Small intestine (tissue), 7 donors: Measurements from ENCODE around the gene TYW3. TPM values are rescaled to one million over a fixed set of nuclear protein-coding genes. Genes with fewer than 3 reads are reported as not detected.

Experiments used
- DNase-seq, 2 donors: peaks; one replicate each; pipeline versions ENCODE4 v3.0.0 to v3.0.0-alpha.2; 2013
- FAIRE-seq: peaks from 2 replicates; lab custom pipeline; 2012; peaks lifted over from hg19 to GRCh38; lab: Jason Lieb, UNC
- H3K27ac ChIP-seq, 3 donors: one replicate each; pipeline ENCODE4 v1.5.1; 2013; ENCODE audit warnings: low read length in 2 of 3, mild to moderate bottlenecking in 2 of 3, control low read depth in 1 of 3, inconsistent platforms in 1 of 3, low read depth in 1 of 3, moderate library complexity in 1 of 3
- H3K27me3 ChIP-seq, 3 donors: one replicate each; pipeline ENCODE4 v1.6.1; 2013; ENCODE audit warnings: low read length in 3 of 3, inconsistent platforms in 1 of 3; ENCODE audit not compliant: control insufficient read depth in 3 of 3, insufficient read depth in 3 of 3
- H3K36me3 ChIP-seq, 3 donors: one replicate each; pipeline ENCODE4 v1.6.1; 2013; ENCODE audit warnings: low read length in 3 of 3, inconsistent platforms in 1 of 3, low read depth in 1 of 3, mild to moderate bottlenecking in 1 of 3, moderate library complexity in 1 of 3; ENCODE audit not compliant: control insufficient read depth in 3 of 3, insufficient read depth in 2 of 3
- H3K4me1 ChIP-seq, 3 donors: one replicate each; pipeline ENCODE4 v1.6.1; 2013; ENCODE audit warnings: low read length in 2 of 3, inconsistent platforms in 1 of 3, low read depth in 1 of 3, mild to moderate bottlenecking in 1 of 3, moderate library complexity in 1 of 3; ENCODE audit not compliant: control insufficient read depth in 3 of 3, insufficient read depth in 2 of 3
- H3K4me3 ChIP-seq, 3 donors: one replicate each; pipeline ENCODE4 v1.5.1; 2013; ENCODE audit warnings: low read length in 3 of 3, control low read depth in 1 of 3, inconsistent platforms in 1 of 3, low read depth in 1 of 3, mild to moderate bottlenecking in 1 of 3, moderate library complexity in 1 of 3
- H3K9me3 ChIP-seq, 2 donors: one replicate each; pipeline ENCODE4 v1.6.1; 2013; ENCODE audit warnings: low read depth in 1 of 2, low read length in 1 of 2; ENCODE audit not compliant: control insufficient read depth in 2 of 2, insufficient read depth in 1 of 2
- WGBS, 3 donors: extraction: QIAGEN DNeasy Blood & Tissue Kit; methylation state at CpG; one replicate each; pipeline ENCODE4 v1.1.7; 2013; 5-methylcytosine and 5-hydroxymethylcytosine counted together
- polyA plus RNA-seq, 4 donors: library from polyadenylated mRNA; stranded (reverse) in 3 of 4; unstranded in 1 of 4; fragments of 200-250 nt in 3 of 4; fragments of 120-200 nt in 1 of 4; gene quantifications; one replicate each; pipeline versions ENCODE4 v1.2.1 to v1.2.3, GENCODE V29; 2013
- donor health status: healthy with polysubstance abuse.
- donor health status: control.
- donor health status: control.
- donor health status: Bipolar disorder and iron deficiency.
- donor health status: healthy.

TYW3 gene
- polyA plus RNA-seq, 4 donors, result 11.0 to 17.9 (median 11.4) TPM

DNA sequence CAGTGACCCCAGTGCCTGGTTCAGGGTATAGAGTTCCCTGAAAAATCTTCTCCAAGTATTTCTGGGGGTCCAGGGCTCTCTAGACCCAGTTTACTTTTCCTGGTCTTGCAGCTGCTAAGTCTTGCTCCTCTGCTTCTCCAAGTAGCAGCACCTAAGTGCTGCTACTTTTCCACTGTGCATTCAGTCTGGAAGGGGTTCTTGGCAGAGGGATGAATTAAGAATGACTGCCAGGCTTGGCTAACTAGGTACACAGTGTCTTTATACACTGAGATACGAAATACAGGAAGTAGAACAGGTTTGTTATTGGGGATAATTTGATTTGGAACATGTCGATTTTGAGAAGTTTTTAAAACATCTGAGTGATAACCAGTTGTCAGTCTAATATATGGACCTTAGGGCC, 35.1 kb upstream of the TYW3 start:
- FAIRE-seq, result no peak
- WGBS, 3 donors, result 68 to 74% (median 71%) methylated on average over 2 of the region's 2 CpGs

DNA sequence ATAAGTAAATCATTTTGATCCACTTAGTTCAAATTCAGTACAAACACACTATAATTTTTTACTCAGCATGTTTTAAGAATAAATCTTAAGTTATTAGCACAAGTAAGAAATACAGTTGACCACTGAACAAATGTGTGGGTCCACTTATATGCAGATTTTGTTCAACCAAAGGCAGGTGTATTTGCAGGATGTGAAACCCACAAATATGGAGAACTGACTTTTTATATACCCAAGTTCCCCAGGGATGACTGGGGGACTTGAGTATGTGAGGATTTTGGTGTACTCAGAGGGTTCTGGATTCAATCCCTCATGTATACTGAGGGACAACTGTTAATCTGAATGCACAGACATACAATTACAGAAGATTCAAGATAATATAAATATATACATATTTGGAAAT, 33.6 kb upstream of the TYW3 start:
- no peak for FAIRE-seq

More for the DNA sequence above, 35.1 kb upstream of the TYW3 start:
- H3K9me3 ChIP-seq, result no peaks in the 10 kb centered on the region
- no peak for DNase-seq
- H3K4me3 ChIP-seq, result no peak overlapping the region
- peaks cover 0 to 4% (median 0%) of the 10 kb centered on the region in 3 donors for H3K36me3 ChIP-seq
- no peaks in the 10 kb centered on the region for H3K27me3 ChIP-seq
- H3K4me1 ChIP-seq, result no peaks in the 10 kb centered on the region
- no peak overlapping the region for H3K27ac ChIP-seq

DNA sequence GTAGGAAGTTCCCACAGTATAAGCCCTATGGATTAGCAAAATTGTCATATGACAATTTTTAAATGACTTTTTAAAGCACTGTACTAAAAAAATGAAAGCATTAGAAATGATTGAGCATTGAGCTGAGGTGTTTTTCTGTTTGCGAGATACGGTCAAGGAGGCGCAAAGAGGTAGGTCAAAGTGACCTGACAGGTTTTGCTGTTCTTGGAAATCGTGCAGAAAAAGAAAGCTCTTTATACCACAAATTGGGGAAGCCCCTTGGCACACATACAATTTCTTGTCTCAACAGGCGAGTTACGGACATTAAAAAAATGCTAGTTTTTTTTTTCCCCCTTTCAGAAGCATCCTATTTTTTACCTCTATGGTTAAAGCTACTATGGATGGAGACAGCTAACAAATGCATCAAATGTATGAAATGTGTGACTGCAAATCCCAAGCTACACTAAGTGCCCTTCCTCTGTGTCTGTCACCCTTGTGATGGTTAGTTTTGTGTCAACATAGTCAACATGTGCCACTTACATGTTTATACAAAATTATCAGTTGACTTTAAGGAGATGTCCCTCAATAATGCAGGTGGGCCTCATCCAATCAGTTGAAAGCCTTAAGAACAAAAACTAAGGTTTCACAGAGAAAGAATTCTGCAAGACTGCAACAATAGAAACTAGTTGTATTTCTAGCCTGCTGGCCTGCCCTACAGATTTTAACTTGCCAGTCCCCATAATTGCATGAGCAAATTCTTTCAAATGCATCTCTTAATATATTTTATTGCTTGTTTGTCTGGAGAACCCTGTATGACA, 29.4 kb upstream of the TYW3 start:
- WGBS, 3 donors, result 86 to 97% (median 94%) methylated on average over 6 of the region's 6 CpGs
- no peak overlapping the region for H3K4me3 ChIP-seq
- H3K27me3 ChIP-seq, result no peaks in the 10 kb centered on the region
- peaks cover 0 to 8% (median 0%) of the 10 kb centered on the region in 3 donors for H3K36me3 ChIP-seq
- FAIRE-seq, result no peak
- no peaks in the 10 kb centered on the region for H3K9me3 ChIP-seq
- no peaks in the 10 kb centered on the region for H3K4me1 ChIP-seq
- DNase-seq, result no peak
- H3K27ac ChIP-seq, result no peak overlapping the region

More for the DNA sequence above, 33.6 kb upstream of the TYW3 start:
- H3K4me1 ChIP-seq, result no peaks in the 10 kb centered on the region
- no peak overlapping the region for H3K4me3 ChIP-seq
- H3K36me3 ChIP-seq, result peaks cover 0 to 5% (median 0%) of the 10 kb centered on the region in 3 donors
- no peak for DNase-seq
- H3K9me3 ChIP-seq, result no peaks in the 10 kb centered on the region
- no peak overlapping the region for H3K27ac ChIP-seq
- no peaks in the 10 kb centered on the region for H3K27me3 ChIP-seq

DNA sequence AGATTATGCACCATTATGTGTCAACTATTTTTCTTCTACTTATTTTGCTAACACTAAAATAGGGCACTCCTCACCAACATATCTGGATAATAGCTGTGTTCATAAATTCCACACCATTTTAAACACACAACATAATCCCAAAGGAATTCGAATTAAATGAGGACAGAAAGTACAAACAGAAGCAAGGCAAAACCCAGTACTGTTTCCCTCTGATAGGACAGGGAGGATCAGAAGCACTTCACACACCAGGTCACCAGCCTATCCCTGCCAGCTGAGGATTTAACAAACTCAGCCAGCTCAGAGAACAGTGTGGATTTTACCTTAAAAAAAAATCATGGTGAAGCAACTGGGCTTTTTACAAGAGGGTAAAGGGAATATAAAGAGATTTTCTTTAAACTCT, 20.1 kb upstream of the TYW3 start:
- WGBS, 3 donors, result 31 to 44% (median 42%) methylated on average over 1 of the region's 1 CpG
- FAIRE-seq (no peak), DNase-seq (no peak)
- Histone ChIP-seq H3K4me3 (no peak overlapping the region), H3K4me1 (peaks cover 0 to 5% (median 0%) of the 10 kb centered on the region in 3 donors), H3K9me3 (no peaks in the 10 kb centered on the region), H3K27ac (no peak overlapping the region), H3K27me3 (no peaks in the 10 kb centered on the region), H3K36me3 (peaks cover 4 to 20% (median 17%) of the 10 kb centered on the region in 3 donors)

DNA sequence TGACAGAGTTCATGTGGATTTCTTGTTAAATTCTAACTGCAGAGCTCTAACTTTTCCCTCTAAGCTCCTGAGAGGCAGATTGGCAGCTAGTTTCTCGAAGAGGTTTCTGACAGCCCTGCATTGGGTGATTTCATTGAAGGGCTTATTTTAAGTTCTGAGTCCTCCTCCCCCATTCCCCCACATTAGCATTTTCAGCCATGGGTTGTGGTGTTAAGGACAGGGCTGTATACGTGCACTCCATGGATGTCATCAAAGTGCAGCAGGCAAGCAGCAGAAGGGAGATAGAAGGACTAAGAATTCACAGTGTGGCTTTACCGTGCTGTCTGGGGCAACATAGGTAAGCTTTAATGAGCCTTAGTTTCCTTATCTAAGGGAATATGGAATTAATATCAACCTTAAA, 19.1 kb upstream of the TYW3 start:
- Histone ChIP-seq H3K27ac (no peak overlapping the region), H3K4me3 (no peak overlapping the region), H3K4me1 (peaks cover 0 to 5% (median 0%) of the 10 kb centered on the region in 3 donors), H3K27me3 (no peaks in the 10 kb centered on the region), H3K9me3 (no peaks in the 10 kb centered on the region), H3K36me3 (peaks cover 4 to 18% (median 17%) of the 10 kb centered on the region in 3 donors)
- DNase-seq (no peak), FAIRE-seq (no peak)
- 89 to 94% (median 92%) methylated on average over 3 of the region's 3 CpGs for WGBS, 3 donors

DNA sequence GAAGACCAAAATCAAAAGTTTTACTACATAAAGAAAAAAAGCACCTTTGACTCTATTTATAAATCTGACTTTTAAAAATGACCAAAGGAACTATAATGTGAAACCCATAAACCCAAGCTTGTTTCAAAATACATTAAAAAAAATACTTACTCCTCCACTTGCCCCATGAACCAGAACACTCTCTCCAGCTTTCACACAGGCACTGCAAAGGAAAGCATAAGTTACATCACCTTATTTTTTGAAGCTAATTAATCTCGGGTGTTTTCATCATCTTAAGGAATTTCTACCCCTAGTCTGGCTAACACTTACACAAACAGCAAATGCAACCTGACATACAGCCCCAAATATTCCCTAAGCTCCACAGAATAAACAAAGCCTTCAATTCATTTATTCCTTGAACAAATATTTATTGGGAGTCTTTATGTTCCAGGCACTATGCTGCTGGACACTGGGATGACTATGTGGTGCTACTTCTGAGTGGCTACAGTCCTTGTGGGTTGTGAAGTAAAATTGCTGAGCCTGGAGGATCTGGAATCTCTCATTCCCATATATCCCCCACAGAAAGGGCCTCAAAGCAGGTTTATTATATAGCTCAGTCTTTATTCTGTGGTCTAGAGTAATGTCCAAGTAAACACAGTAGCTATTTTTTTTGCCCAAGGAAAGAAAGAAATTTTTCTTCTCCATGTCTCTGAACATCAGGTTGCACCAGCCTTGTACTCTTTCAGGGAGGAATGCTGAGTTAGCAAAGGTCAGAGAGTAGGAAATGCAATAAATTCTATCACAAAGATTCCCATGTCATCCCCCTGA, 18.3 kb upstream of the TYW3 start:
- no peaks in the 10 kb centered on the region for H3K27me3 ChIP-seq
- H3K36me3 ChIP-seq, result peaks cover 4 to 21% (median 17%) of the 10 kb centered on the region in 3 donors
- 66 to 82% (median 81%) methylated on average over 1 of the region's 1 CpG for WGBS, 3 donors
- FAIRE-seq (no peak), DNase-seq (peak in 1 of 2 donors; percentile 27)
- H3K27ac ChIP-seq, result peak overlapping the region in 1 of 3 donors; percentile 25
- H3K4me1 ChIP-seq, result peaks cover 0 to 5% (median 0%) of the 10 kb centered on the region in 3 donors
- H3K9me3 ChIP-seq, result no peaks in the 10 kb centered on the region
- H3K4me3 ChIP-seq, result no peak overlapping the region

DNA sequence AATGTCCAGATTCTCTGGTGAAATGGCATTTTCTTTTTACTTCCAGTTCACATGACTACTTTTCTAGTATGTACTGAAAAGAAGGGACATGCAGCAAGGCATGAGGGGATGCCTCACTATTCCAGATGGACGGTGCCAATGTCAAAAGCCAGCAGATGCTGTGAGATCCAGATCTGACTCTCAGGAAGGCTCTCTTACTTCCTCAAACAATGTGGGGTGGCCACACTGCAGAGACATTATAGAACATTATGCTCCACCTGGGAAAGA, 17.8 kb upstream of the TYW3 start:
- Histone ChIP-seq H3K27me3 (no peaks in the 10 kb centered on the region), H3K4me3 (no peak overlapping the region), H3K4me1 (peaks cover 0 to 5% (median 0%) of the 10 kb centered on the region in 3 donors), H3K36me3 (peaks cover 4 to 23% (median 18%) of the 10 kb centered on the region in 3 donors), H3K9me3 (no peaks in the 10 kb centered on the region), H3K27ac (peak overlapping the region in 1 of 3 donors; percentile 6)
- WGBS, 3 donors, result 83 to 94% (median 93%) methylated on average over 1 of the region's 1 CpG
- no peak for FAIRE-seq
- no peak for DNase-seq

DNA sequence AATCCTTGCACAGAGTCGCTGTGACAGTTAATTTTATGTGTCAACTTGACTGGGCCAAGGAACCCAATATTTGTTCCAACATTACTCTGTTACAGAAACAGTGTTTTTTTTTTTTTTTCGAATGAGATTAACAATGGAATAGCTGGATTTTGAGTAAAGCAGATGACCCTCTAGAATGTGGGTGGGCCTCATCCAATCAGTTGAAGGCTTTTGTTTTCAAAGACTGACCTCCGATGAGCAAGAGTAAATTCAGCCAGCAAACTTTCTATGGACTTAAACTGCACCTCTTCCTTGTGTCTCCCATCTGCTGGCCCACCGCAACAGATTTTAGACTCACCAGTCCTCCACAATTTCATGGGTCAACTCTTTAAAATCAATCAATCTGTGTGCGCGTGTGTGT, 17.1 kb upstream of the TYW3 start:
- Histone ChIP-seq H3K36me3 (peaks cover 4 to 23% (median 19%) of the 10 kb centered on the region in 3 donors), H3K4me3 (no peak overlapping the region), H3K9me3 (no peaks in the 10 kb centered on the region), H3K4me1 (peaks cover 0 to 5% (median 0%) of the 10 kb centered on the region in 3 donors), H3K27me3 (no peaks in the 10 kb centered on the region), H3K27ac (no peak overlapping the region)
- no peak for FAIRE-seq
- WGBS, 3 donors, result 88 to 96% (median 93%) methylated on average over 6 of the region's 6 CpGs
- DNase-seq, result no peak
